Type B pancreatic cell (in vitro differentiated cells): ENCODE measurements around the gene TRIM38. TPM values are rescaled to one million over a fixed set of nuclear protein-coding genes. Genes with fewer than 3 reads are reported as not detected.
"Not testable (repeated sequence)": the region's sequence is repeated elsewhere in the genome, so short reads cannot be mapped to it uniquely, and the experiment has no call there.

Experiments
- DNase-seq: peaks from one replicate; pipeline ENCODE4 v3.0.0; 2021; ENCODE audit warnings: mixed read lengths; ENCODE audit not compliant: unreplicated experiment; ENCODE audit errors: extremely low spot score
- H3K27ac Mint-ChIP-seq: 2 replicates; pipeline ENCODE4 v1.8.0; 2021; ENCODE audit warnings: mild to moderate bottlenecking, mixed read lengths
- H3K27me3 Mint-ChIP-seq: 2 replicates; pipeline ENCODE4 v1.8.0; 2021; ENCODE audit warnings: mixed read lengths
- H3K36me3 Mint-ChIP-seq: 2 replicates; pipeline ENCODE4 v1.8.0; 2021; ENCODE audit warnings: mixed read lengths
- H3K4me1 Mint-ChIP-seq: one replicate; pipeline ENCODE4 v1.8.0; 2021; ENCODE audit warnings: mixed read lengths; ENCODE audit not compliant: unreplicated experiment
- H3K4me3 Mint-ChIP-seq: 2 replicates; pipeline ENCODE4 v1.8.0; 2021; ENCODE audit warnings: mild to moderate bottlenecking, mixed read lengths
- H3K9me3 Mint-ChIP-seq: 2 replicates; pipeline ENCODE4 v1.8.0; 2021; ENCODE audit warnings: mixed read lengths
- CTCF ChIP-seq: fragments of 200-600 bp; sonication (generic); conservative IDR thresholded peaks from 2 replicates; pipeline ENCODE4 v1.5.0; 2021; ENCODE audit warnings: antibody characterized with exemption, mild to moderate bottlenecking
- total RNA-seq: library from RNA; stranded (reverse); gene quantifications from 2 replicates; pipeline ENCODE4 v1.2.1, GENCODE V29; 2021; ENCODE audit warnings: low replicate concordance

The TRIM38 gene
- total RNA-seq, 1 donor from 2014 or later: 6.9 TPM

- TF ChIP-seq CTCF: no peak
- Mint-ChIP-seq H3K9me3 (no peaks in the 10 kb centered on the region), H3K36me3 (no peaks in the 10 kb centered on the region), H3K4me3 (peak overlapping the region; percentile 34), H3K4me1 (peaks cover 6% of the 10 kb centered on the region), H3K27ac (no peak overlapping the region), H3K27me3 (no peaks in the 10 kb centered on the region)
- no peak for DNase-seq
Observed at GRCh38 chr6:25995507-25995906, 32.9 kb downstream of the TRIM38 start.

- no peak overlapping the region for H3K4me3 Mint-ChIP-seq
- no peaks in the 10 kb centered on the region for H3K9me3 Mint-ChIP-seq
- no peaks in the 10 kb centered on the region for H3K36me3 Mint-ChIP-seq
- no peak for TF ChIP-seq CTCF
- no peak for DNase-seq
- H3K27me3 Mint-ChIP-seq: no peaks in the 10 kb centered on the region
- H3K4me1 Mint-ChIP-seq: no peaks in the 10 kb centered on the region
- H3K27ac Mint-ChIP-seq: no peak overlapping the region
Observed at GRCh38 chr6:25997921-25998320, 35.3 kb downstream of the TRIM38 start.

- no peaks in the 10 kb centered on the region for H3K9me3 Mint-ChIP-seq
- no peak overlapping the region for H3K4me3 Mint-ChIP-seq
- no peak for TF ChIP-seq CTCF
- no peaks in the 10 kb centered on the region for H3K4me1 Mint-ChIP-seq
- no peaks in the 10 kb centered on the region for H3K27me3 Mint-ChIP-seq
- H3K36me3 Mint-ChIP-seq: no peaks in the 10 kb centered on the region
- H3K27ac Mint-ChIP-seq: no peak overlapping the region
- DNase-seq: no peak
Observed at GRCh38 chr6:25998379-25998778, 35.8 kb downstream of the TRIM38 start.

GRCh38 chr6:25999225-25999624 lies 36.6 kb downstream of the TRIM38 start:
- H3K4me1 Mint-ChIP-seq, H3K27ac Mint-ChIP-seq, DNase-seq, H3K36me3 Mint-ChIP-seq, H3K9me3 Mint-ChIP-seq, H3K4me3 Mint-ChIP-seq, H3K27me3 Mint-ChIP-seq: not testable (repeated sequence)

- no peak overlapping the region for H3K27ac Mint-ChIP-seq
- no peaks in the 10 kb centered on the region for H3K9me3 Mint-ChIP-seq
- no peaks in the 10 kb centered on the region for H3K4me1 Mint-ChIP-seq
- H3K4me3 Mint-ChIP-seq: no peak overlapping the region
- DNase-seq: no peak
- H3K27me3 Mint-ChIP-seq: no peaks in the 10 kb centered on the region
- no peaks in the 10 kb centered on the region for H3K36me3 Mint-ChIP-seq
- no peak for TF ChIP-seq CTCF
Observed at GRCh38 chr6:26000366-26001144, 38.0 kb downstream of the TRIM38 start.

GRCh38 chr6:26003102-26003694 lies 40.6 kb downstream of the TRIM38 start:
- no peaks in the 10 kb centered on the region for H3K36me3 Mint-ChIP-seq
- no peak overlapping the region for H3K27ac Mint-ChIP-seq
- TF ChIP-seq CTCF: peak; percentile 88
- no peaks in the 10 kb centered on the region for H3K4me1 Mint-ChIP-seq
- no peak for DNase-seq
- no peaks in the 10 kb centered on the region for H3K27me3 Mint-ChIP-seq
- H3K9me3 Mint-ChIP-seq: no peaks in the 10 kb centered on the region
- no peak overlapping the region for H3K4me3 Mint-ChIP-seq
